DOHH2 (cell line): ENCODE results near the gene PEMT.

Experiments used
- H3F3A ChIP-seq: fragments of 200-600 bp; sonication (generic), shearing (Covaris generic); 2 replicates; pipeline ENCODE4 v1.6.0; 2016; ENCODE audit warnings: antibody characterized with exemption, mild to moderate bottlenecking; ENCODE audit not compliant: control insufficient read depth, insufficient read depth
- H3K27ac ChIP-seq: fragments of 200-600 bp; sonication (generic); 2 replicates; pipeline ENCODE4 v1.5.1; 2014; ENCODE audit warnings: low read depth, mild to moderate bottlenecking, low read length, moderate library complexity
- H3K27me3 ChIP-seq: fragments of 200-600 bp; sonication (generic); 2 replicates; pipeline ENCODE4 v1.6.1; 2014; ENCODE audit warnings: mild to moderate bottlenecking, low read length, mixed read lengths; ENCODE audit not compliant: control insufficient read depth
- H3K36me3 ChIP-seq: fragments of 200-600 bp; sonication (generic); 2 replicates; pipeline ENCODE4 v1.6.1; 2014; ENCODE audit warnings: mild to moderate bottlenecking, low read length, moderate library complexity, mixed read lengths; ENCODE audit not compliant: control insufficient read depth
- H3K4me1 ChIP-seq: fragments of 200-600 bp; sonication (generic); 2 replicates; pipeline ENCODE4 v1.6.1; 2014; ENCODE audit warnings: mild to moderate bottlenecking, low read length, mixed read lengths; ENCODE audit not compliant: control insufficient read depth
- H3K4me2 ChIP-seq: fragments of 200-600 bp; sonication (generic); 2 replicates; pipeline ENCODE4 v1.6.0; 2014; ENCODE audit warnings: mild to moderate bottlenecking, low read length, moderate library complexity
- H3K4me3 ChIP-seq: fragments of 200-600 bp; sonication (generic); 2 replicates; pipeline ENCODE4 v1.5.1; 2014; ENCODE audit warnings: mild to moderate bottlenecking, low read length, mixed read lengths
- H3K79me2 ChIP-seq: fragments of 200-600 bp; sonication (generic); 2 replicates; pipeline ENCODE4 v1.6.1; 2014; ENCODE audit warnings: mild to moderate bottlenecking, low read length, mixed read lengths; ENCODE audit not compliant: control insufficient read depth
- H3K9me2 ChIP-seq: fragments of 200-600 bp; sonication (generic); replicated peaks from 2 replicates; pipeline ENCODE4 v1.6.1; 2014; ENCODE audit warnings: mild to moderate bottlenecking, low read length, mixed read lengths; ENCODE audit not compliant: control insufficient read depth
- H3K9me3 ChIP-seq: fragments of 200-600 bp; sonication (generic); 2 replicates; pipeline ENCODE4 v1.6.1; 2014; ENCODE audit warnings: antibody characterized with exemption, low read length, mixed read lengths; ENCODE audit not compliant: control insufficient read depth, insufficient read depth
- H4K20me1 ChIP-seq: fragments of 200-600 bp; sonication (generic); 2 replicates; pipeline ENCODE4 v1.6.0; 2014; ENCODE audit warnings: low read depth, mild to moderate bottlenecking, antibody characterized with exemption, low read length, moderate library complexity; ENCODE audit not compliant: control insufficient read depth, insufficient read depth
- EZH2phosphoT487 ChIP-seq: fragments of 200-600 bp; sonication (generic); IDR thresholded peaks from 2 replicates; pipeline ENCODE4 v1.6.1; 2017; ENCODE audit warnings: borderline replicate concordance, mild to moderate bottlenecking, antibody characterized with exemption, low read length, moderate library complexity, mixed read lengths
- TF ChIP-seq, protein P1 (sequence below): fragments of 200-600 bp; sonication (generic); IDR thresholded peaks from one replicate; pipeline ENCODE4 v1.5.1; 2014; ENCODE audit warnings: antibody characterized with exemption, mild to moderate bottlenecking, low read depth, low read length; ENCODE audit not compliant: poor library complexity, severe bottlenecking

PEMT gene

DNA sequence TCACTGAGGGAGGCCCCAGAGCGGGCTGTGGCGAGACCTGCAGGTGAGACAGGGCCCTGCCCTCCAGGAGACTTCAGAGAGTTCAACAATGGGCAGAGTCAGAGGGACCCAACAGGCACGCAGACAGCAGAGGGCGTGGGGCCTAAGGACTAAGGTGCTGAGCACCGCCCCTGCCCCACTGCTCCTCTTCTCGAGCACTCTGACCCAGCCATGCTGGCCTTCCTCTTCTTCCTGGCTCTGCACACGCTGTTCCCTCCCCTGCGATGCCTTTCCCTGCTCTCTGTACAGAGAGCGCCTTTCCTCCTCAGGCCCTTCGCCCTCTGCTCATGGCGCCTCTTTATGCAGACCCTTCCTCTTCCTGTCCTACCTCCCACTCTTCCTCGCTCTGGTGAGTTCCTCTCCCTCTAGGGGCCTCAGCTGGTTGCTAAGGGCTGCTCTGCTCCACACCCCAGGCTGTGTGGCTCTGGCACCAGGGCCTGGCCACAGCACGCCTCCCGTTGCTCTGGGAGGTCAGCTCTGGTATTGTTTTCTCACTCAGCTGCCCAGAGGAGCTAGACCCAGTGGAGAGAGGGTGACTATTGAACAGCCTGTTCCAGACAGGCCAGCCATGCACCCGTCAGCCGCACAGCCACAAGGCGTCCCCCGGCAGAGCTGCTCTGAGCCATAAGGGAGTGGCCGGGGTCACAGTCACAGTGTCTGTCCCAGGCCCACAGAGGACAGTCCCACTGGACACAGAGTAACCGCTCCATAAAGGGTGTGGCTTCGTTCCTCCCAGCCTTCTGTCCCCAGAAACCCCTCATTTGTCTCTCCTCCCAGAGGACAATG lies 81.7 kb downstream of the PEMT start:
- no peaks in the 10 kb centered on the region for H3K36me3 ChIP-seq
- TF ChIP-seq, protein P1, sequence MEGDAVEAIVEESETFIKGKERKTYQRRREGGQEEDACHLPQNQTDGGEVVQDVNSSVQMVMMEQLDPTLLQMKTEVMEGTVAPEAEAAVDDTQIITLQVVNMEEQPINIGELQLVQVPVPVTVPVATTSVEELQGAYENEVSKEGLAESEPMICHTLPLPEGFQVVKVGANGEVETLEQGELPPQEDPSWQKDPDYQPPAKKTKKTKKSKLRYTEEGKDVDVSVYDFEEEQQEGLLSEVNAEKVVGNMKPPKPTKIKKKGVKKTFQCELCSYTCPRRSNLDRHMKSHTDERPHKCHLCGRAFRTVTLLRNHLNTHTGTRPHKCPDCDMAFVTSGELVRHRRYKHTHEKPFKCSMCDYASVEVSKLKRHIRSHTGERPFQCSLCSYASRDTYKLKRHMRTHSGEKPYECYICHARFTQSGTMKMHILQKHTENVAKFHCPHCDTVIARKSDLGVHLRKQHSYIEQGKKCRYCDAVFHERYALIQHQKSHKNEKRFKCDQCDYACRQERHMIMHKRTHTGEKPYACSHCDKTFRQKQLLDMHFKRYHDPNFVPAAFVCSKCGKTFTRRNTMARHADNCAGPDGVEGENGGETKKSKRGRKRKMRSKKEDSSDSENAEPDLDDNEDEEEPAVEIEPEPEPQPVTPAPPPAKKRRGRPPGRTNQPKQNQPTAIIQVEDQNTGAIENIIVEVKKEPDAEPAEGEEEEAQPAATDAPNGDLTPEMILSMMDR = no peak
- no peak for TF ChIP-seq EZH2phosphoT487
- H3F3A ChIP-seq = no peaks in the 10 kb centered on the region
- H3K4me1 ChIP-seq = peaks cover 5% of the 10 kb centered on the region; the same call in 1 of the 2 replicates
- no peaks in the 10 kb centered on the region for H4K20me1 ChIP-seq
- no peak overlapping the region for H3K4me2 ChIP-seq
- H3K27me3 ChIP-seq = no peaks in the 10 kb centered on the region
- no peaks in the 10 kb centered on the region for H3K9me2 ChIP-seq
- no peak overlapping the region for H3K4me3 ChIP-seq
- H3K79me2 ChIP-seq = no peaks in the 10 kb centered on the region
- H3K9me3 ChIP-seq = no peaks in the 10 kb centered on the region
- no peak overlapping the region for H3K27ac ChIP-seq

DNA sequence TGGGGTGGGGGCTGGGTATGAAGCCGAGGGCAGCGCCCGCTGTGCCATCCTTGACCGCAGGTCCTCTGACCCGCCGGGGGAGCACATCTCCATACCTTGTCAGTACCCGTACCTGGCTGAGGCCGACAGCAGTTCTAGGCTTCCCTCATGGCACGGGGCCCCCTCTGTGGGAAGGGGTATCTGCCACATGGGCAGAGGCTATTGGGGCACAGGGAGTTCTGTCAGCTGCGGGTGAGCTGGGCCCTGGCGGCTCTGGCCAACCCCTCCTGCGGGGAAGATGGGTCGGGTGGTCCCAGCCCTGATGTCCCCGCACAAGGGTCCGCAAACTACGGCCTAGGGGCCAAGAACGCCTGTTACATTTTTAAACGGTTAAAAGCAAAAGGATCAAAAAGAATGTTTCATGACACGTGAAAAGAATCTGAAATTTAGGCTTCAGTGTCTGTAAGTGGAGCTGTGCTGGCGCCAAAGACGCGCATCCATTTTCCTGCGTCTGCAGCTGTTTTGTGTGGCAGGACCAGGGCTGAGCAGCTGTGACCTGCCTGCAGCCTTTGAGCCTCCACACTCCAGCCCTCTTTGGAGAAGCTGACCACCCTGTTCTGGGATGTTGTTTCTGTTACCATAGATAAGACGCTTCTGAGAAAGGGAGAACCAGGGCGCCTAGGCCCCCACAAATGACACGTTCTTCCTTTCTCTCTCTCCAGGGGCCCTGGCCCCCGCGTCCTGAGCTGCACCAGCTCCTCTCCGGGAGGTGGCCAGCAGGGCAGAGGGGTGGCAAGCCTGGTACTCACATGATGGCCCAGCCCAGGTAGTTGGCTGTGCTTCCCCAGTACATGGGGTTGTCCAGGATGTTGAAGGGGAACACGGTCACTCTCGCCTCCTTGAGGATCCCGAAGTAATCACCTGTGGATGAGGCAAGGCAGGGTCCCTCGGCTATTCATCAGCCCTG lies 82.6 kb downstream of the PEMT start:
- H4K20me1 ChIP-seq = no peaks in the 10 kb centered on the region
- no peaks in the 10 kb centered on the region for H3K79me2 ChIP-seq
- no peak overlapping the region for H3K27ac ChIP-seq
- no peak overlapping the region for H3K4me2 ChIP-seq
- no peaks in the 10 kb centered on the region for H3K9me3 ChIP-seq
- H3K4me3 ChIP-seq = no peak overlapping the region
- H3K27me3 ChIP-seq = no peaks in the 10 kb centered on the region
- H3K9me2 ChIP-seq = no peaks in the 10 kb centered on the region
- H3K4me1 ChIP-seq = peaks cover 5% of the 10 kb centered on the region; the same call in 1 of the 2 replicates
- TF ChIP-seq, protein P1 = no peak
- no peak for TF ChIP-seq EZH2phosphoT487
- no peaks in the 10 kb centered on the region for H3F3A ChIP-seq
- no peaks in the 10 kb centered on the region for H3K36me3 ChIP-seq

DNA sequence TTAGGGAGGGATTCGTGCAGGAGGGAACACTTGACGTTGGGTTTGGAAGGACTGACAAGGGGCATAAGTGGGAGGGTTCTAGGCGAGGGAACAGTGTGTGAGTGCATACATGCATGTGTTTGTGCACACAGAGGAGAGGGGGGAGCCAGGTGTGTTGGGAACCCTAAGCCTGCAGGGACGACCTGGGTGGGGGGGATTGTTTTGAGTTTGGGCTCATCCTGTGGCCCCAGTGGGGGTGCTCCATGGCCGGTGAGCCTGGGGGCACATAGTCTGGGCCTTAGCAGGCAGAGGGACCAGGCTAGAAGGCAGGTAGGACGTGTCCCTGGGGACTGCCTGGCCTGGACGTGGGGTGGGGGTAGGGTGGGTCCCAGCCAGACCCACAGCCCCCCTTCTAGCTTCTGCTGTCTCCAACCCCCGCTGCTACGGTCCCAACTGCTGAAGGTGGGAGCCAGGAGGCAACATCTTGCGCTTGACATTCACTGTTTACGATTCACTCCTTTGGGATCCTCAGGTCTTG lies 83.4 kb downstream of the PEMT start:
- Histone ChIP-seq H3K27me3 (no peaks in the 10 kb centered on the region), H3K9me3 (no peaks in the 10 kb centered on the region), H4K20me1 (no peaks in the 10 kb centered on the region), H3K27ac (no peak overlapping the region), H3K4me1 (peaks cover 5% of the 10 kb centered on the region; the same call in 1 of the 2 replicates), H3F3A (no peaks in the 10 kb centered on the region), H3K9me2 (no peaks in the 10 kb centered on the region), H3K4me3 (no peak overlapping the region), H3K36me3 (no peaks in the 10 kb centered on the region), H3K79me2 (no peaks in the 10 kb centered on the region), H3K4me2 (no peak overlapping the region)
- TF ChIP-seq, protein P1 = no peak
- no peak for TF ChIP-seq EZH2phosphoT487
